Endothelial cell (in vitro differentiated cells): ENCODE results near the gene CYBRD1. TPM values are rescaled to one million over a fixed set of nuclear protein-coding genes. Genes with fewer than 3 reads are reported as not detected.

ENCODE experiments used
- DNase-seq: peaks from one replicate; pipeline ENCODE4 v3.0.0; 2021; ENCODE audit warnings: low spot score
- H3K27ac Mint-ChIP-seq: one replicate; pipeline ENCODE4 v1.8.0; 2021; ENCODE audit warnings: mixed read lengths, inconsistent platforms; ENCODE audit not compliant: unreplicated experiment
- H3K27me3 Mint-ChIP-seq: one replicate; pipeline ENCODE4 v1.8.0; 2021; ENCODE audit warnings: mild to moderate bottlenecking, moderate library complexity, mixed read lengths, inconsistent platforms; ENCODE audit not compliant: unreplicated experiment
- H3K36me3 Mint-ChIP-seq: one replicate; pipeline ENCODE4 v1.8.0; 2021; ENCODE audit warnings: mild to moderate bottlenecking, low read depth, mixed read lengths, inconsistent platforms; ENCODE audit not compliant: unreplicated experiment
- H3K4me1 Mint-ChIP-seq: one replicate; pipeline ENCODE4 v1.8.0; 2021; ENCODE audit warnings: mild to moderate bottlenecking, mixed read lengths, inconsistent platforms; ENCODE audit not compliant: unreplicated experiment
- H3K4me3 Mint-ChIP-seq: one replicate; pipeline ENCODE4 v1.8.0; 2021; ENCODE audit warnings: mild to moderate bottlenecking, mixed read lengths, inconsistent platforms; ENCODE audit not compliant: unreplicated experiment
- H3K9me3 Mint-ChIP-seq: one replicate; pipeline ENCODE4 v1.8.0; 2021; ENCODE audit warnings: mixed read lengths, inconsistent platforms; ENCODE audit not compliant: unreplicated experiment
- total RNA-seq: library from RNA; stranded (reverse); fragmentation: NEBNext Ultra II Directional; extraction: Animal tissue kit (Norgen Biotek cat#: 25700); gene quantifications from one replicate; pipeline ENCODE4 v1.2.1, GENCODE V29; 2021; ENCODE audit not compliant: unreplicated experiment
- TF ChIP-seq, protein P1 (sequence below): fragments of 200-600 bp; sonication (generic); IDR thresholded peaks from one replicate; pipeline ENCODE4 v1.5.0; 2021; ENCODE audit warnings: antibody characterized with exemption; ENCODE audit not compliant: unreplicated experiment

CYBRD1 gene
- total RNA-seq, 1 donor from 2014 or later: 10.1 TPM

DNA sequence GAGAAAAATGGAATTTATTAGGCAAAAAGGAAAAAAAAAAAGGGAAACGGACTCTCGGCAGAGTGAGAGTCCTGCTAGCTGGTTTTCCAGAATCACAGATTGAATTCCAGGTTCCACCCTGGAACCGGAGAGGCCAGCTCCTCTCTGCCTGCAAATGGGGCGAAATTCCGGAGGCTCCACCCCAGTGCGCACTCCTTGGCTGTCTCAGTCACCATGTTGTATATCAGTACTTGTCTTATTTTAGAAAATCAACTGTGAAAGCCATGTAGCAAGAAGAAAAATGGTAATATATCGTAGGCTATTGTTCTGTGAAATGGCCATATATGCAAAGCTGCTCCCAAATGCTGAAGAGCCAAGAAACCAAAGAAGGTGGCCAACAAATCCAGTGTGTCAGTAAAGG, 49.4 kb downstream of the CYBRD1 start:
- TF ChIP-seq, protein P1, sequence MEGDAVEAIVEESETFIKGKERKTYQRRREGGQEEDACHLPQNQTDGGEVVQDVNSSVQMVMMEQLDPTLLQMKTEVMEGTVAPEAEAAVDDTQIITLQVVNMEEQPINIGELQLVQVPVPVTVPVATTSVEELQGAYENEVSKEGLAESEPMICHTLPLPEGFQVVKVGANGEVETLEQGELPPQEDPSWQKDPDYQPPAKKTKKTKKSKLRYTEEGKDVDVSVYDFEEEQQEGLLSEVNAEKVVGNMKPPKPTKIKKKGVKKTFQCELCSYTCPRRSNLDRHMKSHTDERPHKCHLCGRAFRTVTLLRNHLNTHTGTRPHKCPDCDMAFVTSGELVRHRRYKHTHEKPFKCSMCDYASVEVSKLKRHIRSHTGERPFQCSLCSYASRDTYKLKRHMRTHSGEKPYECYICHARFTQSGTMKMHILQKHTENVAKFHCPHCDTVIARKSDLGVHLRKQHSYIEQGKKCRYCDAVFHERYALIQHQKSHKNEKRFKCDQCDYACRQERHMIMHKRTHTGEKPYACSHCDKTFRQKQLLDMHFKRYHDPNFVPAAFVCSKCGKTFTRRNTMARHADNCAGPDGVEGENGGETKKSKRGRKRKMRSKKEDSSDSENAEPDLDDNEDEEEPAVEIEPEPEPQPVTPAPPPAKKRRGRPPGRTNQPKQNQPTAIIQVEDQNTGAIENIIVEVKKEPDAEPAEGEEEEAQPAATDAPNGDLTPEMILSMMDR: no peak
- Mint-ChIP-seq H3K27me3 (peaks cover 2% of the 10 kb centered on the region), H3K27ac (no peak overlapping the region), H3K36me3 (no peaks in the 10 kb centered on the region), H3K4me1 (no peaks in the 10 kb centered on the region), H3K9me3 (no peaks in the 10 kb centered on the region), H3K4me3 (no peak overlapping the region)
- no peak for DNase-seq

- H3K36me3 Mint-ChIP-seq: no peaks in the 10 kb centered on the region
- H3K27ac Mint-ChIP-seq: no peak overlapping the region
- DNase-seq: peak; percentile 92
- no peaks in the 10 kb centered on the region for H3K9me3 Mint-ChIP-seq
- no peak overlapping the region for H3K4me3 Mint-ChIP-seq
- no peaks in the 10 kb centered on the region for H3K4me1 Mint-ChIP-seq
- TF ChIP-seq, protein P1: peak; percentile 92
- H3K27me3 Mint-ChIP-seq: peaks cover 2% of the 10 kb centered on the region
Measured at GRCh38 chr2:171574149-171574795, 52.0 kb downstream of the CYBRD1 start.

- no peaks in the 10 kb centered on the region for H3K36me3 Mint-ChIP-seq
- H3K27ac Mint-ChIP-seq: no peak overlapping the region
- H3K4me1 Mint-ChIP-seq: no peaks in the 10 kb centered on the region
- DNase-seq: no peak
- no peaks in the 10 kb centered on the region for H3K9me3 Mint-ChIP-seq
- peaks cover 2% of the 10 kb centered on the region for H3K27me3 Mint-ChIP-seq
- no peak overlapping the region for H3K4me3 Mint-ChIP-seq
- TF ChIP-seq, protein P1: no peak
Measured at GRCh38 chr2:171575606-171576005, 53.3 kb downstream of the CYBRD1 start.

DNA sequence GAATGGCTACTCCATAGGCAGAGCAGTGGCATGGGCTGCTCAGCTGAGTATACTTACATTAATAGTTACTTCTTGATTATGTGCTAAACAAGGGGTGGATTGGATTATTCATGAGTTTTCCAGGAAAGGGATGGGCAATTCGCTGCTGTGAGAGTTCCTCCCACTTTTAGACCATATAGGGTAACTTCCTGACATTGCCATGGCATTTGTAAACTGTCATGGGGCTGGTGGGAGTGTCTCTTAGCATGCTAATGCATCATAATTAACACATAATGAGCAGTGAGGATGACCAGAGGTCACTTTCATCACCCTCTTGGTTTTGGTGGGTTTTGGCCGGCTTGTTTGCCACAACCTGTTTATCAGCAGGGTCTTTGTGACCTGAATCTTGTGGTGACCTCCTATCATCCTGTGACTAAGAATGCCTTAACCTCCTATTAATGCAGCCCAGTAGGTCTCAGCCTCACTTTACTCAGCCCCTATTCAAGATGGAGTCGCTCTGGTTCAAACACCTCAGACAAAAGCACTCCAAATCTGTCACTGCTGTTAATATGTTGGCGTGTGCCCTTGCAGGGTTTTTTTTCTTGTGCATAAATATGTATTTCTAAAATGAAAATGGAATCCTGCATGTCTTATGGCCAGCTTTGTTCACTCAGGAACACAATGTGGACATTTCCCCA, 56.0 kb downstream of the CYBRD1 start:
- Mint-ChIP-seq H3K4me1 (no peaks in the 10 kb centered on the region), H3K4me3 (no peak overlapping the region), H3K27me3 (no peaks in the 10 kb centered on the region), H3K27ac (no peak overlapping the region), H3K9me3 (no peaks in the 10 kb centered on the region), H3K36me3 (no peaks in the 10 kb centered on the region)
- TF ChIP-seq, protein P1: no peak
- no peak for DNase-seq

GRCh38 chr2:171579481-171579880, 57.2 kb downstream of the CYBRD1 start:
- Mint-ChIP-seq H3K27me3 (no peaks in the 10 kb centered on the region), H3K4me3 (no peak overlapping the region), H3K4me1 (no peaks in the 10 kb centered on the region), H3K27ac (no peak overlapping the region), H3K36me3 (no peaks in the 10 kb centered on the region), H3K9me3 (no peaks in the 10 kb centered on the region)
- TF ChIP-seq, protein P1: no peak
- DNase-seq: no peak
